ENCODE results near the gene SMAD2. TPM values are rescaled to one million over a fixed set of nuclear protein-coding genes. Genes with fewer than 3 reads are reported as not detected.

SMAD2 gene
- total and polyA plus RNA-seq, 2 of the 8 experiments (the other 6 are each of a cell fraction or from before 2014, with no cell fraction given) = 28.4 to 124 TPM

DNA sequence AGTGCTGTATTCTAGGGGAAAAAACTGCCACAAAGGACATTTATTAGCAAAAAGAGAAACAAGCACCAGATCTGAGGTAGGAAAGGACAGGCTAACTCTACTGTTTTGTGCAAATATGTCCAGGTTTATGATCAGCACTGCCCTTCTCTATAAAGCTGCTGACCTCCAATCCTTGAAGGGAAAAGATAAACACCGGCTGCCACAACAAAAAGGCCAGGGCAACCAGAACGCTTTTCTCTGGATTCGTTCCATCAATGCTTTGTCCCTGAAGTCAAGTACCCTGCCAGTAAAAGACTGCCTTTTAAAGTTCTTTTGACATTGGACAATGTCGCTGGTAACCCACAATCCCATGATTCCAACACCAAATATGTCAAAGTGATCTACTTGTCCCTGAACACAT lies 21.0 kb downstream of the SMAD2 start:
- no peak overlapping the region for H2BK15ac ChIP-seq (ENCODE audit: low read length)
- no peak overlapping the region for H2BK12ac ChIP-seq (ENCODE audit: low read depth, low read length)
- H3K4me2 ChIP-seq (ENCODE audit: insufficient read depth in 1 of 2, low read depth in 2 of 2, low read length in 2 of 2) = no peak overlapping the region
- H3K9ac ChIP-seq (replicated peaks in 1 of 4; ENCODE audit: extremely low read depth in 1 of 4, low read depth in 3 of 4, low read length in 3 of 4) = no peak overlapping the region
- ChIA-PET POLR2A (ENCODE audit: partially characterized antibody) (interaction anchor here (1.0 kb wide), 3 partner anchors 9 to 16 kb away, joined by 4 read pairs; no protein-coding TSS in a partner anchor), CTCF (ENCODE audit: partially characterized antibody) (interaction anchor here (0.7 to 1.2 kb wide), 2 partner anchors 10 to 137 kb away, joined by 3 read pairs; no protein-coding TSS in a partner anchor)
- FAIRE-seq (no peak), DNase-seq (ENCODE audit: low read depth in 1 of 2, low spot score in 2 of 2) (no peak)
- H3K36me3 ChIP-seq (ENCODE audit: control insufficient read depth in 2 of 4, insufficient read depth in 4 of 4, low read length in 3 of 4) = peaks cover 0 to 9% (median 4%) of the 10 kb centered on the region in 4 experiments; a peak in 3 of 8 replicates
- no peak overlapping the region for H2BK5ac ChIP-seq (ENCODE audit: low read depth, low read length)
- no peak overlapping the region for H3K4me3 ChIP-seq (ENCODE audit: extremely low read depth in 1 of 4, insufficient read depth in 2 of 4, low read depth in 3 of 4, low read length in 4 of 4)
- H2BK120ac ChIP-seq (replicated peaks; ENCODE audit: low read depth, low read length) = no peak overlapping the region
- WGBS, 2 experiments (ENCODE audit: extremely low coverage in 1 of 2, insufficient coverage in 1 of 2, insufficient read length in 1 of 2, insufficient replicate concordance in 2 of 2, low coverage in 1 of 2, low lambda C conversion rate in 2 of 2, missing lambda C conversion rate in 1 of 2) = 87% methylated on average over 4 of the region's 4 CpGs; no CpG with 5 or more reads in 1 of the 2 experiments
- peaks cover 11 to 17% of the 10 kb centered on the region in 2 experiments for H4K20me1 ChIP-seq (replicated peaks in 1 of 2; ENCODE audit: control insufficient read depth in 1 of 2, insufficient read depth in 2 of 2, low read length in 2 of 2)
- H2BK20ac ChIP-seq (ENCODE audit: low read length) = no peak overlapping the region
- peaks cover 31 to 100% of the 10 kb centered on the region in 2 experiments for H3K79me2 ChIP-seq (ENCODE audit: control insufficient read depth in 1 of 2, insufficient read depth in 2 of 2, low read length in 2 of 2)
- H4K8ac ChIP-seq (ENCODE audit: extremely low read depth, insufficient read depth, low read length) = no peak overlapping the region
- no peaks in the 10 kb centered on the region for H3K27me3 ChIP-seq (replicated peaks in 1 of 4; ENCODE audit: control insufficient read depth in 3 of 4, extremely low read depth in 1 of 4, insufficient read depth in 3 of 4, low read length in 3 of 4)
- H3K18ac ChIP-seq (ENCODE audit: extremely low read depth, low read length) = no peak overlapping the region
- H3K23me2 ChIP-seq (ENCODE audit: low read depth, low read length) = no peaks in the 10 kb centered on the region
- no peak overlapping the region for H4K5ac ChIP-seq (ENCODE audit: insufficient read length, low read depth, low read length)
- H3K4ac ChIP-seq (replicated peaks; ENCODE audit: insufficient read length, low read depth, low read length) = no peak overlapping the region
- H4K91ac ChIP-seq (replicated peaks; ENCODE audit: insufficient read length, low read length) = no peak overlapping the region
- no peak overlapping the region for H3K23ac ChIP-seq (ENCODE audit: insufficient read length)
- H2AK5ac ChIP-seq (ENCODE audit: low read depth, low read length) = no peak overlapping the region
- no peak overlapping the region for H3K27ac ChIP-seq (ENCODE audit: low read depth, low read length)
- no peak overlapping the region for H3K14ac ChIP-seq (ENCODE audit: insufficient read length)
- peaks cover 4 to 10% of the 10 kb centered on the region in 2 experiments; a peak in 3 of 4 replicates for H3K9me3 ChIP-seq (ENCODE audit: insufficient read depth in 2 of 2, low read depth in 1 of 2, low read length in 1 of 2)
- no peak overlapping the region for H2AFZ ChIP-seq (ENCODE audit: low read length)
- H3K4me1 ChIP-seq (replicated peaks in 1 of 4; ENCODE audit: control insufficient read depth in 3 of 4, insufficient read depth in 4 of 4, low read length in 3 of 4) = peaks cover 0 to 12% (median 2%) of the 10 kb centered on the region in 4 experiments; a peak in 3 of 7 replicates
- peaks cover 7% of the 10 kb centered on the region for H3K79me1 ChIP-seq (ENCODE audit: low read depth, low read length)
- H3K56ac ChIP-seq (replicated peaks; ENCODE audit: insufficient read length, low read depth, low read length) = no peak overlapping the region
- TF ChIP-seq RXRA (IDR thresholded peaks at IDR 0.05; ENCODE audit: insufficient read depth, low read depth, low read length) (no peak), RFX5 (IDR thresholded peaks at IDR 0.05; ENCODE audit: borderline replicate concordance, low read depth, low read length) (no peak), CHD1 (IDR thresholded peaks at IDR 0.05; ENCODE audit: low read depth, low read length) (no peak), HDAC2 (IDR thresholded peaks at IDR 0.05; ENCODE audit: borderline replicate concordance in 1 of 2, low read depth in 2 of 2, low read length in 2 of 2) (no peak), ASH2L (IDR thresholded peaks at IDR 0.05; ENCODE audit: low read length) (no peak), CBX5 (IDR thresholded peaks at IDR 0.05; ENCODE audit: low read depth, low read length) (no peak), POU5F1 (IDR thresholded peaks at IDR 0.05; ENCODE audit: low read depth, low read length) (no peak), HDAC6 (IDR thresholded peaks at IDR 0.05; ENCODE audit: low read depth, low read length) (no peak), TEAD4 (IDR thresholded peaks at IDR 0.05; ENCODE audit: low read depth, low read length) (no peak), SIN3A (conservative IDR thresholded peaks at IDR 0.05 in 1 of 2, IDR thresholded peaks at IDR 0.05 in 1 of 2; ENCODE audit: low read depth in 1 of 2, low read length in 2 of 2) (no peak)
- TF ChIP-seq, protein P1, sequence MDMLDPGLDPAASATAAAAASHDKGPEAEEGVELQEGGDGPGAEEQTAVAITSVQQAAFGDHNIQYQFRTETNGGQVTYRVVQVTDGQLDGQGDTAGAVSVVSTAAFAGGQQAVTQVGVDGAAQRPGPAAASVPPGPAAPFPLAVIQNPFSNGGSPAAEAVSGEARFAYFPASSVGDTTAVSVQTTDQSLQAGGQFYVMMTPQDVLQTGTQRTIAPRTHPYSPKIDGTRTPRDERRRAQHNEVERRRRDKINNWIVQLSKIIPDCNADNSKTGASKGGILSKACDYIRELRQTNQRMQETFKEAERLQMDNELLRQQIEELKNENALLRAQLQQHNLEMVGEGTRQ (IDR thresholded peaks at IDR 0.05; ENCODE audit: low read length) = no peak
- TF ChIP-seq, protein P2, sequence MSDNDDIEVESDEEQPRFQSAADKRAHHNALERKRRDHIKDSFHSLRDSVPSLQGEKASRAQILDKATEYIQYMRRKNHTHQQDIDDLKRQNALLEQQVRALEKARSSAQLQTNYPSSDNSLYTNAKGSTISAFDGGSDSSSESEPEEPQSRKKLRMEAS (IDR thresholded peaks at IDR 0.05) = no peak
